CD1c-positive myeloid dendritic cell (primary cell): ENCODE measurements around the gene CIBAR2.

Experiments used
- DNase-seq: peaks from one replicate; pipeline ENCODE4 v3.0.0-alpha.2; 2016; ENCODE audit errors: extremely low spot score

CIBAR2 gene

DNA sequence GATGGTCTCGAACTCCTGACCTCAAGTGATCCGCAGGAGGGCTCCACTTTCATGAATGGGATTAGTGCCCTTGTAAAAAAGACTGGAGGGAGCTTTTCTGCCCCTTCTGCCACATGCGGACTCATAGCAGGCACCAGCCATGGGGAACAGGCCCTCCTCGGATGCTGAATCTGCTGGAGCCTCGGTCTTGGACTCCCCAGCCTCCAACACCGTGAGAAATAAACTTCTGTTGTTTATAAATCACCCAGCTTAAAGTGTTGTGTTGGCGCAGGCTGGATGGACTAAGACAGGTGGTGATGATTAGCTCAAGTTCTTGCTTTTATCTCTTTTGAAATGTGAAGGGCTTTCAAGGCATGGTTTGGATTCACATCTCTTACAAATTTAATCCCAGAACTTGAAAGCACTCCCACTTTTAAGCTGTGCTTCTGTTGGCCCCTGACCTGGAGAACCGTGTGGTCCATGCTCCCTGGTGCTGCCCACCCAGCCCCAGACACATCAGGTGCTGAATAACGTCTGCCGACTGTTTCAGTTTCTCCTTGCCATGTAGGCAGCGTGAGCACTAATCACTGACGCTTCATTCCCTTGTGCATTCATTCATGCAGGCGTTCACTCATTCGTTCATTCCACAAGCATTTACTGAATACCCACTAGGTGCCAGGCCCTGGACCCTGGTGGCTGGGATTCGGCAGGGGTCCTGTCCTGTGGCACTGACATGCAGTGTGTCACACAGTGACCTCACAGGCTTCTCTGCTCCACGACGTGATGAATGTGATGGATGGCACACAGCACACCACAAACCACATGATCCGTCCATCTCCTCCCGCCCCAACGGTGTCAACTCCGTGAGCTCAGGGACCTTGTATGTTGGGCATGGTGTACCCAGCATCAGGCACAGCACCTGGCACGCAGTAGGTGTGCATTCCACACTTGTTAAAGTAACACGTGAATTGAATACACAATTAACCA lies 8.9 kb downstream of the CIBAR2 start:
- DNase-seq, result no peak

GRCh38 chr16:85101956-85102630 lies 10.2 kb downstream of the CIBAR2 start:
- DNase-seq, result peak; percentile 30

DNA sequence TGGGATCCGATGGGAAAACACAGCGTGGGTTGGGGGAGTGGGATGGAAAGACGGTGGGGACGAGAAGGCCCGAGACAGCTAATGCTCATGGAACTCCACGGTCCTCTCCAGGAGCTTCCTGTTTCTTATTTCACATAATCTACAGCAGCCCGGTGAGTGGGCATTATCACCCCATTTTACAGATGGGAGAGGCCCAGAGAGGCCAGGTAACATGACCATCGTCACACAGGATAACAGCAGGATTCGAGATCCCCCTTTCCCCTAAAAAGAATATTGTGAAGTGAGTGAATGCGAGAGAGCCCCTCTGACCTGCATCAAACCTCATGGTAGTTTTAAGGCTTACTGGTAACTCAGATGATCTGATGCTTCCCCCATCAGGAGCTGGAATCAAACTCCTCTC lies 12.0 kb downstream of the CIBAR2 start:
- no peak for DNase-seq

DNA sequence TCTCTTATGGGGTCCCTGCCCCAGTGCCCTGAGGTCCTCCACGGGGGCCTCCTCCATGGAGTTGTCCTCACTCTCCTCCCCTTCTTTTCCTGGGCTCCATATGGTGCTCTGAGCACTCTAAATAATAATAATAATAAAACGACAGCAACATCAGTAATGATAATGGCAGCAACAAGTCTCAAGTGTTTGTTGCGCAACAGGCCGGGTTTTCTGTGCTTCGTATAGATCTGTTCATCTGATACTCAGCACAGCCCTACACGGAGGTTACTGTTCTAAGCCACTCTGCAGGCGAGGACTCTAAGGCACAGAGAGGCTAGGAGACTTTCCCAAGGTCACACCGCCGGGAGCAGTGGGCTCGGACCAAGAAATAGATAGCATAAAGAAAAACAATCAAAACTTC lies 13.7 kb downstream of the CIBAR2 start:
- no peak for DNase-seq

DNA sequence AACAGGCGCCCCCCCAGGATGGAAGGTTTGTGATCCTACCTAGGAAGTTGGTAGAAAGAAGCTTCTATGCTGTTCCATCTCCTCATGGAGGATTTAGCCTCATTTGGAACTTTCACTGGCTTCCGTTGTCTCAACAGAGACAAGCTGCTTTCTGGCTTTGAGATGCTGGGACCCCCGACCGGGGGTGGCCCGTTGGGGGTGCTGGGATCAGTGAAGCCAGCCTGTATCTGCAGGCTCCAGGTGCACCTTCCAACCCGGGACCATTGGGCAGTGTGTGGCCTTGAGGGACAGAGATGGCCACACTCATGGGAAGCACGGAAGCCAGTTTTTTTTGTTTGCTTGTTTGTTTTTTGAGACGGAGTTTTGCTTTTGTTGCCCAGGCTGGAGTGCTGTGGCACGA lies 15.4 kb downstream of the CIBAR2 start:
- DNase-seq, result no peak

DNA sequence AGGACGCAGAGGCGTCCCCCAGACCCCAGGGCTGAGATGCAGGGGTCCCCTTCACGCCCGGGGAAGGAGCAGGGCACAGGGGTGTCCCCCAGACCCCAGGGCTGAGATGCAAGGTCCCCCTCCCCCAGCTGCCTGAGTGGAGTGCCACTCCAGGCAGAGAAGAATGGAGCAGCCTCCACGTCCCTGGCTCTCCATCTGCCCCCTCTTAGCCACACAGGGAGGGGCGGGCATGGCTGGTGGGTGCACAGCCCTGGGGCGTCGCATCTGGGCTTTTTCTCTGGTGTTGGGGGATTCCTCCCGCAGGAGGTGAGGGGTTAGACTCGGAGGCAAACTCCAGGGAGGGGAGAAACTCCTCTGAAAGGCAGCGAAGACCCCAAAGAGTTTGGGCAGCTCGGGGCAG lies 17.5 kb downstream of the CIBAR2 start:
- DNase-seq, result no peak

DNA sequence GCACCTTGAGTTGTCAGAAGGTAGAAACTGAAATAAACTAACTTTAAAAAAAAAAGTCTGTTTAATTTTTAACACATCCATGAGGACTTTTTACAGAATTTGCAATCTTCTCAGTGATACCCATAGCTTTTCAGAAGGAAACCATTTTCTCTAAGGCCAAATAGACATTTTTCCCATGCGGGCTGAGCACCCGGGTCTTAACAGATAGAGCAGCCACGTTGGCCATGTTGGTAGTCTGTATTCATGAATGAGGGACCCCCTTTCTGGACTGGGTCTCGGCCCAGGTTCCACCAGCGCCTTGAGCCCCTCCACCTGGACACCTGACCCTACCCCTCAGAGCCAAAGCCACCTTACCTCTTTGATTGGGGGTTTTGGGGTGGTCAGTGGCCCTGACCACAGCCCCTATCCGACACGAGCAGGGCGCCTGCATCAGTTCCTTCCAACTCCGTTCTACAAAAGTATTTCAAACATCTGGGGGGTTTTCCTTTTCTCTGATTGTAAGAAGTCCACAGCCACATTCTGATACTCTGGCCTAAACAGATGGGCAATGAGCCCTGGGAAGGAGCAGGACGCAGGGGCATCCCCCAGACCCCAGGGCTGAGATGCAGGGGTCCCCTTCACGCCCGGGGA lies 18.0 kb downstream of the CIBAR2 start:
- DNase-seq, result no peak

- no peak for DNase-seq
Measured at GRCh38 chr16:85093705-85094104, 18.6 kb downstream of the CIBAR2 start.

DNA sequence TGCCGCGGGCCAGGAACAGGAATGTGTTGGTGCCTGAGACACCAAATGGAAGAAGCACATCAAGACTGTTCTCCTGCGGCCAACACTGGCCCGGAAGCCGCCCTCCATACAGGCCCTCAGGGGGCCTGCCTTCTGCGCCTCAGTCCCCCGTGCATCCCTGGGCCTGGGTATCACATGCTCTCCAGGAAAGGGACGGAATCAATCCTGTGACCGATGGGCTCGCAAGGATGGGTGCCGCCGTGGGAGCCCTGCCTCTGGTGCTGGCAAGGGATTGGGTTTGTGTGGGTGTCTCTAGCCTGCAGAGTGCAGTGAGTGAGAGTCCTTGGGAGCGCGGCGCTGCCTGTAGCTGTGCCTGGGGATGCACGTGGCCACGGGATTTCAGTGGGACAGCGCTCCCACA lies 19.4 kb downstream of the CIBAR2 start:
- no peak for DNase-seq

DNA sequence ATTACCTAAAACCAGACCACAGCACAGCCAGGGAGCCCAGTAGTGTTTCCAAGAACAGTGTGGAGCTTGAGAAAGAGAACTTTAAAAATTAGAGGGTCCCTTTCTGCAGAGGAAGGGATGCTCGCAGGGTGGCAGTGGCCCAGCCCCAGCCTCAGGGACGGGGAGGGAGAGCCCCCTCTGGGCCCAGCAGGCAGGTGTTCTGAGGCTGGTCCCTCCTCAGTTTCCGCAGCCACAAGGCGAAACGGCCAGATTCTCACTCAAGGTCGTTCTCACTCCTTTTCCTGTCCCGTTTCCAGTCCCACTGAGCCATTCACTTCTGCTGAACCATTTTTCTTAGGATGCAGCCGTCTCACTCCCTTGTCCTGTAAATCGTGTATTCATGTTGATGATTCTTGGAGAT lies 20.0 kb downstream of the CIBAR2 start:
- no peak for DNase-seq

DNA sequence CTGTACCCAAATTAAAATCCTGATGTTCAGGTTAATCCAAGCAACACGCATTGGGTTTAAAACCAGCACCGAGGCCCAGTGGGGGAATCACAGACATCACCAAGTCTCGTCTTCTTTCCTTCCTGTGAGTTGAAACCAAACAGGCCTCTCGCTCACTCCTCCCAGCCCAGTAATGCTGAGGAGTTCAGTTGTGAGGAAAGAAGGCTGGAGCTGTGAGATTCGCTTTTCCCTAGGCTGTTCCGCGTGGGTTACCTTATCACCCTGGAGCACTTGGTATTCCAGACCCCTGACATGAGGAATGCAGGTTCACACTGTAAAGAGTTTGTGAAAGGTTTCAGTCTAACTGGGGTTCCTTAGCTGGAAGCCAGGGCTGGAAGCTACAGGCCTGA lies 20.8 kb downstream of the CIBAR2 start:
- no peak for DNase-seq

DNA sequence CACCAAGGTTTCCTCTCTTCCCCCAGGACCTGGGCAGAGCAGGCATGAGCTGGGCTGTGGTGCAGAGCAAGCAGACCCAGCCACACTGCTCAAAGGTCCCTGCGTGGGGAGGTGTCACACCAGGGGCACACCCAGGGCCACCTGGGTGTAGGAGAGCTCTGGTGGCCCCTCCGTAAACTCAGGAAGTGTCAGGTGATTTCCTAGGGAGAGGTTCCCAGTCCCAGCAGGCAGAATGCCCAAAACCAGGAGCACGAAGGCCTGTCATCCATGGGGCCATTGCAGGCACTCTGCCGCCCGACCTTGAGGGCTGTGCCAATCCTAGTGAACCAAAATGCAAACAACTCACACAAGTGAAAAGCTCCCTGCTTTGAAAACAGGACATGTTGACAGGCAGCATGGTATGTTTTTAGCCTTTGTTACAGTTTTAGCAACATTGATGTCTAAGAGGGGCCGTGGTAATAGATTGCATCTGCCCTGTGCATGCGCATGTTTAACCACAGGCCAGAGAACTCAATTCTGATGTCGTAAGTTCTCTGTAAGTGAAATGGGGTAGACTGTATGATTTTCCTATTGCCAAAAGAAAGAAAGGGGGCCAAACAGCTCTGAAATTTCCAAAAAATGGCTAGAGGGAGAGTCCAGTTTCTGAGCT lies 21.3 kb downstream of the CIBAR2 start:
- no peak for DNase-seq

DNA sequence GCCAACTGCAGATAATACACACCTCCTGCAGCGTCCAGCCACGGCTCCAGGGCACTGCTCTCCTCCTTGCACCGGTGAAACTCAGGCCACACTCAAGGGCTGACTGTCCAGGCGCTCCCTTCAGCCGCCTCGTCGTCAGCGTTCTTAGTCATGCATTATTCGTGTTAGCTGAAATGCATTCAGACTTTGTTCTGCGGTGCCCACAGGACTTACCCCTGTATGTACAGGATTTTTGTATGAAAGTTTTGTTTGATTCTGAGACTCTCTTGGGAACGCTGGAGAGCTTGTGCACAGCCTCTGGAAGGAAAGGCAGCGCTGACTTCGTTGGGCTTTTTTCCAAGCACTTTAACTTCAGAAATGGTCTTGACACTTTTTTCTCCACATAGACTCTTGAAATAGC lies 22.1 kb downstream of the CIBAR2 start:
- DNase-seq, result no peak

- no peak for DNase-seq
Measured at GRCh38 chr16:85089525-85089924, 22.7 kb downstream of the CIBAR2 start.

DNA sequence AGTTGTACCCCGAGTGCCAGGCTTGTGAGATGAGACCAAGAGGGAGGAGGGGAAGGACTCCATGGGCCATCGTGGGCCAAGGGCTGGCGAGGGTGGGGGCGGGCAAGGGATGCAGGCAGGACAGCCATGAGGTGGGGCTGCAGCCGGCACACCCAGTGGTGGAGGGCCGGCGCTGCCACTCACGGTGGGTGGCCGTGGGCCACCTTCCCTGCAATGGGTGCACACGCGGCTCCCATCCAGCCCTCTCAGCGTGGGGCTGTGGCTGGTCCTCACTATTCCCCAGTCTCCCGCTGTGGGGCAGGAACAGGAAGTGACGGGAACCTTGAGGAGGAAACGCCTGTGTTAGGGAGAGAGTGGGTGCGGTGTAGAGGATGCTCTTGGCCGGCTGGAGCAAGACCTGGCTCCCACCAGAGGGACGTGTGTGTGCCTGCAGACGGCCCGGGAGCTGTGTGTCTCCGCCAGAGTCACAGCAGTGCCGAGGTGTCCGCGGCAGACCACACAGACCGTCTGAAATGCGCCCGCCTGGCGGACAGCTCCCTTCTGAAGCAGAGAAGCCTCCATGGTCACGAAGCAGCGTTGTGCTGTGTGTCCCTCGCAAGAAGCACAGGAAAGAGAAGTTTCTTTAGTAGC lies 23.6 kb downstream of the CIBAR2 start:
- peak; percentile 13 for DNase-seq

GRCh38 chr16:85087899-85088569 lies 24.2 kb downstream of the CIBAR2 start:
- no peak for DNase-seq

DNA sequence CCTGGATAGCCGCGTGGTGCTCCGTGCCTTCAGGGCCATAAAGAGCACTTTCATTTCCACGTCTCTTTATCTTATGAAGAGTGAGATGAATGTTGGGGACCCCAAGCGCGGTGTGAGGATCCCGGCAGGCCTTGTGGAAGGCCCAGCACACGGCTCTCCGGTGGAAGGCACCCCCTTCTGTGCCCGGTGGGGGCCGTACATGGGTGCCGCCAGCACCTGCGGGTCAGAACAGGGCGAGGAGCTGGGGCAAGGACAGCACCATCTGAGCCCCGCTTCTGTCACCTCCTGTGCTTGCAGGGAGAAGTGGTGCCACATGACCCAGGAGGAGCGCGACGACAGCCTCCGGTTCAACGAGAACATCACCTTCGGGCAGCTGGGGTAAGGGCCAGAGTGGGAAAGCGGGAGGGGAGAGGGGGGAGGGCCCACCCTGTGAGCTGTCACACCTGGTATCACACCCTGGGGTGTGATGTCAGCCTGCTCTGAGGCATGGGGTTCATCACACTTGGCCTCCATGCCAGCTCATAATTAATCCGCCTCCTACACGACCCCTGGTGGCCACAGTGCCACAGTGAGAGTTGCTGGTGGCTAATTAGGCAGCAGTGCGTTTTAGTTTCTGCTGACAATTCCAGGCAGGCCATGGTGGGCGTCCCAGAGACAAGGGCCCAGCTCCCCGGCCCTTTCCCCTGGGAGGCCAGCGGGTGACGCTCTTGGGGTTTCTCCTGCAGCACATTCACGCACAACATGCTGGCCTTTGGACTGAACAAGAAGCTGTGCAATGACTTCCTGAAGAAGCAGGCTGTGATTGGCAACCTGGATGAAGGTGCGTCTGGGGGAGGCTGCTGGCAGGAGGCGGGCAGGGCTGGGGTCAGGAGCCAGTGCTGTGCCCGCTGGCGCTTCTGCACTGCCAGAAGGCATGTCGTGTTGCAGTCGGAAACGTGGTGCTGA lies 25.7 kb downstream of the CIBAR2 start:
- peak; percentile 75 for DNase-seq

DNA sequence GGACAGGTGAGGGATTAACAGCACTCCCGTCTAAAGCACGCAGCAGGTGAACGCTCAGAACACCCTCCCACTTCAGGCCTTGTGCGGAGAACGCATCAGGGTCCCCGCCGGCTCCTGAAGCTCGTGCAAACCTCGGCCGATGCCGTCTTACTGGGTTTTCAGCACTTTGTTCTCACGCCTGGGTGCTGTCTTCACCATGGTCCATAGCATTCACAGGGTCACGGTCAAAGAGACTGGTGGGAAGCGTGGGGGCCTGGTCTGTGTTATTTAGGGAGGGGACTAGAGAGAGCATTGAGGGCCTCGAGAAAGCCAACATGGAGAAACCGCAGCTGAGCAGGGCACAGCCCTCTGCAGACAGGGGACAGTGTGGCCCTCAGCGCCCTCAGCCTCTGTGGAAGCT lies 26.6 kb downstream of the CIBAR2 start:
- DNase-seq, result no peak

- DNase-seq, result no peak
Measured at GRCh38 chr16:85084841-85085510, 27.3 kb downstream of the CIBAR2 start.
